Transverse colon (tissue), 4 donors: ENCODE data around the gene OSBPL3. TPM values are rescaled to one million over a fixed set of nuclear protein-coding genes. Genes with fewer than 3 reads are reported as not detected.

ENCODE experiments used
- DNase-seq: peaks from one replicate; pipeline ENCODE4 v3.0.0-alpha.2; 2019
- H3K27ac ChIP-seq, 4 donors: fragments of 200-600 bp; sonication (generic); 2 replicates each; pipeline ENCODE4 v1.5.1; 2016 to 2018; ENCODE audit warnings: inconsistent platforms in 4 of 4
- H3K27me3 ChIP-seq: fragments of 200-600 bp; sonication (generic); 2 replicates; pipeline ENCODE4 v1.5.1; 2017; ENCODE audit warnings: inconsistent platforms
- H3K36me3 ChIP-seq, 4 donors: fragments of 200-600 bp; sonication (generic); 2 replicates each; pipeline ENCODE4 v1.5.1; 2017 to 2019; ENCODE audit warnings: inconsistent platforms in 4 of 4
- H3K4me1 ChIP-seq, 4 donors: fragments of 200-600 bp; sonication (generic); 2 replicates each; pipeline ENCODE4 v1.5.1; 2017 to 2020; ENCODE audit warnings: inconsistent platforms in 4 of 4
- H3K4me3 ChIP-seq, 4 donors: fragments of 200-600 bp; sonication (generic); 1 replicate in 1 of 4; 2 replicates in 3 of 4; pipeline versions ENCODE4 v1.5.1 to v1.6.1; 2017 to 2019; ENCODE audit warnings: inconsistent platforms in 4 of 4
- H3K9me3 ChIP-seq, 2 donors: fragments of 200-600 bp; sonication (generic); 2 replicates each; pipeline ENCODE4 v1.5.1; 2017 to 2019; ENCODE audit warnings: inconsistent platforms in 2 of 2
- EP300 ChIP-seq: sonication (generic); formaldehyde crosslinking; IDR thresholded peaks from one replicate; pipeline ENCODE4 v1.6.1; 2017; ENCODE audit warnings: antibody characterized with exemption, low read depth
- POLR2A ChIP-seq: fragments of 450-650 bp; IDR thresholded peaks from one replicate; pipeline ENCODE4 v1.6.1; 2016; ENCODE audit warnings: antibody characterized with exemption, mild to moderate bottlenecking, moderate library complexity
- POLR2AphosphoS5 ChIP-seq, 3 donors: sonication (generic); formaldehyde crosslinking; IDR thresholded peaks; one replicate each; pipeline ENCODE4 v1.6.1; 2016; ENCODE audit warnings: antibody characterized with exemption in 3 of 3
- WGBS, 2 donors: methylation state at CpG; one replicate each; pipeline ENCODE4 v1.1.5; 2018; ENCODE audit warnings: low coverage in 1 of 2; 5-methylcytosine and 5-hydroxymethylcytosine counted together
- in situ Hi-C, 4 donors: fragments of 200-750 bp; cut with MboI; loops; one replicate each; pipeline versions ENCODE4 v1.15.0 to v1.15.1; 2017; ENCODE audit warnings: low sequenced_read_pairs in 3 of 4, low pct_ligation_motif_present in 1 of 4, low pct_unique_long_range_greater_than_20kb in 1 of 4
- intact Hi-C: fragments of 100-400 bp; cut with DNase I; formaldehyde crosslinking; loops from one replicate; pipeline ENCODE4 v1.15.1; 2023; ENCODE audit warnings: low total_unique reads
- total RNA-seq, 4 donors: library from RNA; depleted of rRNA; stranded (reverse); fragments of >200 nt; gene quantifications; one replicate each; pipeline ENCODE4 v1.1.0, GENCODE V29; 2016
- TF ChIP-seq, protein P1 (sequence below), 5 experiments: fragments of 200-600 bp in 3 of 5; fragments of 450-650 bp in 2 of 5; sonication (generic) in 3 of 5; IDR thresholded peaks; 1 replicate in 2 of 5; 2 replicates in 3 of 5; pipeline ENCODE4 v1.5.1; 2016 to 2017; ENCODE audit warnings: antibody characterized with exemption in 5 of 5, inconsistent platforms in 3 of 5, mild to moderate bottlenecking in 2 of 5, moderate library complexity in 1 of 5

Gene OSBPL3
- total RNA-seq, 4 donors from 2014 or later = 6.7 to 20.6 (median 8.0) TPM

DNA sequence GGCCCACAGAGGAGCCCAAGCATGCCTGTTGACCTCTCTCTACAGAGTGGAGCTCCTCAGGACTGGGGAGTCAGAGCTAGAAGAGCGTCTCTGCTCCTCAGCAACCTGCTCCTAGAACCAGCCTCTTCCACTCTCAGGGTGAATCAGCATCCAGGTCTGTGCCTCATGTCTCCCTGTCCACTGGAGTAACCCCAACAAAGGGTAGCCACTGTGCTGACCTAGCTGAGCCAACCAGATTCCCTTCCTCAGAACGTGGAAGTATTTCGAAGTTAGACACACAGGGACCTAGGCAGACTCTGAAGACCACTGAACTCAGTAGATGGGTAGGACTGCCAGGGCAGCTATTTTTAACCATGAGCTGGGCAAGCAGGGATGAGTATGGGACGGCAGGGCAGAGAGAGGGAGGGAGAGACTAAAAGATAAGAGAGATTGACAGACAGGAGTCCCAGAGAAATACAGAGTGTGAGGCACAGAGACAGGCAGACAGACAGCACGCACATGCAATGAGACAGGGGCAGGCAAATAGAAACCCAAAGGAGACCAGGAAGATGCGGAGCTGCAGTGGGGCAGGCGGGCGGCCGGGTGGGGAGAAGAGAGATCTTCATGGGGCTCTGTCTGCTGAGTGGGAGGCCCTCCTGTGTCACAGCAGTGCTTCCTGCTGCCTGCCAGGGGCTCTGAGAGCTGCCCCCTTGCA, 56.7 kb downstream of the OSBPL3 start:
- DNase-seq = no peak
- in situ Hi-C loops = no loop called here
- Histone ChIP-seq H3K27me3 (no peaks in the 10 kb centered on the region), H3K4me1 (peaks cover 0 to 4% (median 3%) of the 10 kb centered on the region in 4 donors), H3K36me3 (no peaks in the 10 kb centered on the region), H3K4me3 (no peak overlapping the region), H3K27ac (no peak overlapping the region), H3K9me3 (no peaks in the 10 kb centered on the region)
- WGBS, 2 donors = 92 to 94% methylated on average over 5 to 9 of the region's 9 CpGs
- intact Hi-C loops = no loop called here
- TF ChIP-seq EP300 (no peak), POLR2A (no peak), POLR2AphosphoS5 (IDR thresholded peaks at IDR 0.05) (no peak)
- TF ChIP-seq, protein P1, sequence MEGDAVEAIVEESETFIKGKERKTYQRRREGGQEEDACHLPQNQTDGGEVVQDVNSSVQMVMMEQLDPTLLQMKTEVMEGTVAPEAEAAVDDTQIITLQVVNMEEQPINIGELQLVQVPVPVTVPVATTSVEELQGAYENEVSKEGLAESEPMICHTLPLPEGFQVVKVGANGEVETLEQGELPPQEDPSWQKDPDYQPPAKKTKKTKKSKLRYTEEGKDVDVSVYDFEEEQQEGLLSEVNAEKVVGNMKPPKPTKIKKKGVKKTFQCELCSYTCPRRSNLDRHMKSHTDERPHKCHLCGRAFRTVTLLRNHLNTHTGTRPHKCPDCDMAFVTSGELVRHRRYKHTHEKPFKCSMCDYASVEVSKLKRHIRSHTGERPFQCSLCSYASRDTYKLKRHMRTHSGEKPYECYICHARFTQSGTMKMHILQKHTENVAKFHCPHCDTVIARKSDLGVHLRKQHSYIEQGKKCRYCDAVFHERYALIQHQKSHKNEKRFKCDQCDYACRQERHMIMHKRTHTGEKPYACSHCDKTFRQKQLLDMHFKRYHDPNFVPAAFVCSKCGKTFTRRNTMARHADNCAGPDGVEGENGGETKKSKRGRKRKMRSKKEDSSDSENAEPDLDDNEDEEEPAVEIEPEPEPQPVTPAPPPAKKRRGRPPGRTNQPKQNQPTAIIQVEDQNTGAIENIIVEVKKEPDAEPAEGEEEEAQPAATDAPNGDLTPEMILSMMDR (IDR thresholded peaks at IDR 0.05) = no peak

DNA sequence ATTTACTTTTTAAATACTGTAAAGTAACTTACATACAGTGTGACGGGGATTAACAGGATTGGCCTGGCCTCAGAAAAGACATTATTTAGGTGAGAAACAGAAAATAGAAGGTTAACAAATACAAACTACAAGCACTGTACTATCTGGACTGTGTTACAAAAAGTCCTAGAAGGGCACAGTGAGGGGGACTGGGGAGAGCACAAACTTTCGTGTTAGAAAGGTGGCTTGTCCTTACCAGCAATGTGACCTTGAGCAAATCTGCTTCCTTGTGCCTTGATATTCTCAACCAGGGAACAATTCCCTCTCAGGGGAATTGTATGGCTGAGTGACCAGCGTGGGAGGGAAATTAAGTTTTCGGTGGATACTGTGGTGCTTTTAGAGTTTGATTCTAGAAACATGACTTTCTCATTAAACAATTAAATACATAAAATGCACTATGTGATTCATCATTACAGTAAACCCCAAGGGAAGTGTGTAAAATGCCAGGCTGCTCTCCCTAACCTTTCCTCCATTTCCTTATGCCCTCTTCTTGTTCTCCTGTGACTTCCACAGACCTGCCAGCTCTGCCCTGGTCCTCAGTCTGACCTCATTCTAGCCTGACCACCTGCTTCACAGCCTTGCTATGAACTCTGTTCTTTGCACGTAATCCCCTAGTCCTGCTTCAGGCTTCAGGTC, 57.7 kb downstream of the OSBPL3 start:
- TF ChIP-seq POLR2A = no peak
- no peak for TF ChIP-seq EP300
- TF ChIP-seq, protein P1 (IDR thresholded peaks at IDR 0.05) = no peak
- TF ChIP-seq POLR2AphosphoS5 (IDR thresholded peaks at IDR 0.05) = no peak
- Histone ChIP-seq H3K36me3 (no peaks in the 10 kb centered on the region), H3K4me3 (no peak overlapping the region), H3K9me3 (no peaks in the 10 kb centered on the region), H3K27ac (no peak overlapping the region), H3K27me3 (no peaks in the 10 kb centered on the region), H3K4me1 (peaks cover 0 to 4% (median 3%) of the 10 kb centered on the region in 4 donors)
- DNase-seq = no peak
- in situ Hi-C loops = no loop called here
- intact Hi-C loops = no loop called here
- WGBS, 2 donors = 86 to 89% methylated on average over 4 to 5 of the region's 5 CpGs

DNA sequence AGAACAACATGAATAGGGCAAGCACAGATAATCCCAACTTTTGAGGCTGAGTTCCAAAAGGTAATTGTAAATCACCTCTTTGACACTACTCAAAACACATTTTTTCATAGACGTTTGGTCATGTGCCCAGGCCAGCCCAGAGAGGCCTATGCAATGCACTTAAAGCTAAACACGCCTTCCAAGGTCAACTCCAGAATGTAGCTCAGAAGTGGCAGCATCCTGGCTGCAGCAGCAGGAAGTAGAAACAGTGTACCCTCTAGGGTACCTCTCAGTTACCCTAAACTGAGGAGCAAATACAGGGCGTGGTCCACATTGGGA, 58.7 kb downstream of the OSBPL3 start:
- Histone ChIP-seq H3K27ac (no peak overlapping the region), H3K4me3 (no peak overlapping the region), H3K27me3 (no peaks in the 10 kb centered on the region), H3K36me3 (no peaks in the 10 kb centered on the region), H3K4me1 (peaks cover 0 to 4% (median 2%) of the 10 kb centered on the region in 4 donors), H3K9me3 (no peaks in the 10 kb centered on the region)
- intact Hi-C loops (no loop called here), in situ Hi-C loops (no loop called here)
- DNase-seq = no peak
- no peak for TF ChIP-seq POLR2A
- TF ChIP-seq, protein P1 (IDR thresholded peaks at IDR 0.05) = no peak
- no peak for TF ChIP-seq POLR2AphosphoS5 (IDR thresholded peaks at IDR 0.05)
- no peak for TF ChIP-seq EP300
- 33 to 55% methylated on average over 3 of the region's 3 CpGs for WGBS, 2 donors

DNA sequence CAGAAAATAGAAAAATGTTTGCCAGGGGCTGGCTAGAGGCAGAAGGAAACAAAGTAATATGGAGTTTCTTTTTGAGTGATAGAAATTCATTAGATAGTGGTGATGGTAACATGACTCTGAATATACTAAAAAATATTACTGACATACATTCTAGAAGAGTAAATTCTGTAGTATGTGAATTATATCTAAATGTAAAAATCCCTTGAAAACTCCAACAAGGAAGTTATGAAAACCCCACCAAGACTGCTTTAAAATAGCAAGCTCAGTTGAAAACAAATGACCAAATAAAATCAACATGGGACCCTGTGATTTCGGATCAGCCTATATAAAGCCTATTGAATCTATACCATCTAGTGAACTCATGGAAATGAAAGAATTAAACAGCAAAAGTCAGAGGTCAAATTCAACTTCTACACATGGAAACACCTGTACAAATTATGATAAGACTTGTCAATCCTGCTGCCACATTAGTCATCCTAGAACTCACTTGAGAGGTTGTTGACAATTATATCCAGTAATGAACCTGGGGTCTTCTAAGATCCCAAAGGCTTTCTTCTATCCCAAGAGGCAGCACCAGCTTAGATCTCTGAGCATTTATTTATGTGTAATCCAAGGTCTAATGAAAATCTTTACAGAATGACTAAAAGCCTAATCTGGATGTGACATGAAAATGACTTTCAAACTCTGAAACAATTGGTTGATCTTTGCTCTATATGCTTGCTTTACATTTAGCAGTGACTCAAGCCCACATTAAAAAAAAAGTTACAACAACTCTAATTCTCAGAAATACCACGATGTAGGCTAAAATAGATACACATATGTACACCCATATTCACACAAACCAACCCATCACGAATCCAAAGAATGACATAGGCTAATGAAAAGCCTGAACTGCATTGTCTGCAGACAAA, 59.3 kb downstream of the OSBPL3 start:
- TF ChIP-seq POLR2A (no peak), POLR2AphosphoS5 (IDR thresholded peaks at IDR 0.05) (no peak), EP300 (no peak)
- TF ChIP-seq, protein P1 (IDR thresholded peaks at IDR 0.05) = no peak
- H3K27me3 ChIP-seq = no peaks in the 10 kb centered on the region
- H3K4me3 ChIP-seq = no peak overlapping the region
- no peak for DNase-seq
- H3K27ac ChIP-seq = no peak overlapping the region
- 66 to 72% methylated on average over 3 of the region's 3 CpGs for WGBS, 2 donors
- no peaks in the 10 kb centered on the region for H3K9me3 ChIP-seq
- no peaks in the 10 kb centered on the region for H3K36me3 ChIP-seq
- intact Hi-C loops = no loop called here
- in situ Hi-C loops = no loop called here
- peaks cover 0 to 4% (median 2%) of the 10 kb centered on the region in 4 donors for H3K4me1 ChIP-seq
